Measurements from ENCODE around the gene UTS2B.

UTS2B gene

GRCh38 chr3:191334346-191334893 is 4.1 kb upstream of the UTS2B start:
- no peak overlapping the region for H3K4me3 ChIP-seq (ENCODE audit: low read length)
- no peak for TF ChIP-seq CTCF (conservative IDR thresholded peaks at IDR 0.05; ENCODE audit: low read length)
- no peak for DNase-seq (ENCODE audit: low read depth)

DNA sequence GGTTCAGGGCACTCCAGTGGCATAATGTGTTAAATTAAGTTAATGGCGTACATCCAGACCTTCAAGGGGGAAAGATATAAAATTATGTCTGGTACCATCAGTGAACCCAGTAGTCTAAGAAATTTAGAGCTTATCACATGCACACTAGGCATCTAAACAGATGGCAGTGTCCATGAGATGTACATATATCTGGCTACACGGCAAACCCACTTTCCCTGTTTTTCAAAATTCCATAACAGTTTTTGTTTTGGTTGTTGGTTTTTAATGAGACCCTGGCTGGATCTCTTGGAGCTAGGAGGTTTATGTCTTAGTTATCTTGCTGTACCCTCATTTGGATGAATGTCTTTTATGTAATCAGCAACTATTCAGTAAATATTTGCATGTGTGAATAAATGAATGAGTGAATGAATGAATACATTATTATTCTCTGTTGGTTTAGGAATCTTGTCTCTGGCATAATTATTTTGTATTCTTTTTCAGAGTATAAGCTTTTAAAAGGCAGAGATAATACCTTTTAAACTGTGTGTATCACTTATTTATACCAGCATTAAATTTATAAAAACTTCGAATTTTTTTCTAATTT is 3.1 kb upstream of the UTS2B start:
- TF ChIP-seq CTCF (conservative IDR thresholded peaks at IDR 0.05; ENCODE audit: low read length): no peak
- no peak overlapping the region for H3K4me3 ChIP-seq (ENCODE audit: low read length)
- DNase-seq (ENCODE audit: low read depth): no peak

- peak overlapping the region; percentile 84 for H3K4me3 ChIP-seq (ENCODE audit: low read length)
- TF ChIP-seq CTCF (conservative IDR thresholded peaks at IDR 0.05; ENCODE audit: low read length): no peak
- peak; percentile 38 for DNase-seq (ENCODE audit: low read depth)
Measured at GRCh38 chr3:191331388-191331787, 1.1 kb upstream of the UTS2B start.

DNA sequence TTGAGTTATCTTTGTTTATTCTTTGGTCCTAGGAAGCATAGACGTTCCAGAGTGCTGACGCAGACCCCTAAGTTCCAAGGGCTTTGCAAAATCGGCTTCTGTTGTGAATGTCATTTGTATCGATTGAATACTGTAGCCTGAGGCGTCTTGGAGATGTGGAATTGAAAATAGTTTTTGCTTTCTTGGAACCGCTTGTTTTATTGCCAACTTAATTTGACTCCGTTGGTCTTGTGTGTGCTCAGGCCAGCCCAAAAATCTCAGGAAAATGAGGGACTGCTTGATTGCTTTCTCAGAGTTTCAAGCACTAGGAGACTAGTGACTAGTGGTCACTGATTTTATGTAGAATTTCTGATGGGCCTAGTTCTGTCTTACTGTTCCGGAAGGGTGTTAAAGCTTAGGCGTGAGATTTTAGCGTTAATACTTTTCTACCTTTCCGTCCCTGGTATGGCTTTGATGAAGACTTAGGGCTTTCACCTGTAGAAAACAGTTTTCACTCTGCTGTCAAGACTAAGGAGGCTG is 263 bp upstream of the UTS2B start:
- peak overlapping the region; percentile 84 for H3K4me3 ChIP-seq (ENCODE audit: low read length)
- 0 out of 2 replicates have a peak, but pooled peaks have one; percentile 5 for TF ChIP-seq CTCF (conservative IDR thresholded peaks at IDR 0.05; ENCODE audit: low read length)
- DNase-seq (ENCODE audit: low read depth): peak; percentile 79

GRCh38 chr3:191328962-191329653 is 1.2 kb downstream of the UTS2B start, which contains the start of gene CCDC50:
Gene CCDC50 (plus strand): TSS chr3:191329394. CDS start chr3:191329675, 281 bp downstream.
- H3K4me3 ChIP-seq (ENCODE audit: low read length): peak within 1 kb of the TSS; percentile 84
- TF ChIP-seq CTCF (conservative IDR thresholded peaks at IDR 0.05; ENCODE audit: low read length): no peak
- DNase-seq (ENCODE audit: low read depth): peak; percentile 77

DNA sequence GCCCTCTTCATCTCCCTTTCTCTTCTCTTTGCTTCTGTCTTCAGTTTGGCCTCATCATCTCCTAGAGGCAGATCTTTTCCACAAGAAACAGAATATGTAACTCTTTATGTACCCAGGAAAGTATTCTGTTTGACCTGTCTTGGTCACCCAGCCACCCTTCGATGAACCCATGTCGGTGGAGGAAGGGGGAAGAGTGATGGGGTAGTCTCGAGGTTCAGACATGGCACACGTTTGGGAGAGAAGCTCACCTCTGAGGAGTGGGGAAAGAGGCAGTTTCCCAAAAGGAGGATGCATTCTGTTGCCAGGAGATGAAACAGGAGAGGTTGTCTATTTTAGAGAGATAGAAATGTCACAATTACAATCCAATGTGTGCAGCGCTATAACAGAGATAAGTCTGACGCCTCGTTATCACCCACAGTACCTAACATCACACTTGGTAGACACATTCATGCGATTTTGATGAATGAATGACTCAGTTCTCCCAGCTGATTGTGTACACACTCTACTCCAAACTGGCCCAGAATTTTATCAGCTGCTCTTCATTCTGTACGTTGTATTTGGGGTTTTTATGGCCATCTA is 1.9 kb downstream of the UTS2B start:
- no peak for TF ChIP-seq CTCF (conservative IDR thresholded peaks at IDR 0.05; ENCODE audit: low read length)
- peak overlapping the region; percentile 84 for H3K4me3 ChIP-seq (ENCODE audit: low read length)
- DNase-seq (ENCODE audit: low read depth): no peak

Measured in AG10803 (cell line).